Lower lobe of right lung (tissue), 2 donors: Measurements from ENCODE around the gene PIK3R1. TPM values are rescaled to one million over a fixed set of nuclear protein-coding genes. Genes with fewer than 3 reads are reported as not detected.

ENCODE experiments used
- ATAC-seq, 2 donors: fragments of 200-7000 bp; cut with Tn5 transposase; one replicate each; pipeline ENCODE4 v1.9.1; 2020 to 2022; ENCODE audit warnings: mild to moderate bottlenecking in 2 of 2, moderate library complexity in 2 of 2
- DNase-seq: peaks from one replicate; pipeline ENCODE4 v3.0.0-alpha.2; 2020
- H3K27ac ChIP-seq: fragments of 200-600 bp; one replicate; pipeline ENCODE4 v1.8.0; 2022
- H3K27me3 ChIP-seq: fragments of 200-600 bp; one replicate; pipeline ENCODE4 v1.8.0; 2022; ENCODE audit warnings: low read depth
- H3K36me3 ChIP-seq: fragments of 200-600 bp; one replicate; pipeline ENCODE4 v1.8.0; 2022; ENCODE audit warnings: mild to moderate bottlenecking
- H3K4me1 ChIP-seq: fragments of 200-600 bp; one replicate; pipeline ENCODE4 v1.8.0; 2022
- H3K4me3 ChIP-seq: fragments of 200-600 bp; one replicate; pipeline ENCODE4 v1.8.0; 2022; ENCODE audit warnings: mild to moderate bottlenecking
- H3K9me3 ChIP-seq: fragments of 200-600 bp; one replicate; pipeline ENCODE4 v1.8.0; 2022
- CTCF ChIP-seq: fragments of 200-600 bp; IDR thresholded peaks from one replicate; pipeline ENCODE4 v1.8.0; 2022; ENCODE audit warnings: antibody characterized with exemption, mild to moderate bottlenecking
- intact Hi-C: fragments of 100-400 bp; cut with DNase I; formaldehyde crosslinking; loops from one replicate; pipeline ENCODE4 v1.11.0; 2022
- total RNA-seq: library from RNA; stranded (reverse); fragmentation: NEBNext Ultra II Directional; extraction: Animal tissue kit (Norgen Biotek cat#: 25700); gene quantifications from one replicate; pipeline ENCODE4 v1.2.1, GENCODE V29; 2021
- donor health status: DM: no; HTN: yes; CAD: no; lungs with severe emphysema.

The PIK3R1 gene
- total RNA-seq, 1 donor from 2014 or later: 122 TPM

DNA sequence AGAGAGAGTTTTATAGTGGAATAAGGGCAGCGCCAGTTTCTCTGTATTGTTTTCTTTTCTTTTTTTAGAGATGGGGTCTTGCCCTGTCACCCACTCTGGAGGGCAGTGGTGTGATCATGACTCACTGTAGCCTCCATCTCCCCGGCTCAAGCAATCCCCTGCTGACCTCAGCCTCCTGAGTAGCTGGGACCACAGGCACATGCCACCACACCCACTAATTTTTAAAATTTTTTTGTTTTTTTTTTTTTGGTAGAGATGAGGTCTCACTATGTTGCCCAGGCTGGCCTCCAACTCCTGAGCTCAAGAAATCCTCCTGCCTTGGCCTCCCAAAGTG lies 119.0 kb downstream of the PIK3R1 start:
- Histone ChIP-seq H3K4me3 (no peak overlapping the region), H3K27me3 (no peaks in the 10 kb centered on the region), H3K27ac (no peak overlapping the region), H3K4me1 (peaks cover 17% of the 10 kb centered on the region), H3K36me3 (no peaks in the 10 kb centered on the region), H3K9me3 (no peaks in the 10 kb centered on the region)
- intact Hi-C loops: no loop called here
- no peak for ATAC-seq
- DNase-seq: no peak
- no peak for TF ChIP-seq CTCF

- no peak overlapping the region for H3K4me3 ChIP-seq
- peaks cover 14% of the 10 kb centered on the region for H3K4me1 ChIP-seq
- intact Hi-C loops: no loop called here
- H3K36me3 ChIP-seq: no peaks in the 10 kb centered on the region
- H3K27ac ChIP-seq: no peak overlapping the region
- no peaks in the 10 kb centered on the region for H3K27me3 ChIP-seq
- ATAC-seq (no peak), DNase-seq (no peak)
- H3K9me3 ChIP-seq: no peaks in the 10 kb centered on the region
- TF ChIP-seq CTCF: no peak
These were observed 119.5 kb downstream of the PIK3R1 start for GRCh38 chr5:68335075-68335474.

GRCh38 chr5:68336200-68336599 lies 120.6 kb downstream of the PIK3R1 start:
- Histone ChIP-seq H3K9me3 (no peaks in the 10 kb centered on the region), H3K27ac (no peak overlapping the region), H3K4me1 (peaks cover 5% of the 10 kb centered on the region), H3K4me3 (no peak overlapping the region), H3K27me3 (no peaks in the 10 kb centered on the region), H3K36me3 (no peaks in the 10 kb centered on the region)
- intact Hi-C loops: no loop called here
- no peak for ATAC-seq
- TF ChIP-seq CTCF: no peak
- no peak for DNase-seq

GRCh38 chr5:68337235-68337634 lies 121.7 kb downstream of the PIK3R1 start:
- Histone ChIP-seq H3K27ac (no peak overlapping the region), H3K4me3 (no peak overlapping the region), H3K36me3 (no peaks in the 10 kb centered on the region), H3K9me3 (no peaks in the 10 kb centered on the region), H3K4me1 (peaks cover 3% of the 10 kb centered on the region), H3K27me3 (no peaks in the 10 kb centered on the region)
- DNase-seq (no peak), ATAC-seq (no peak)
- intact Hi-C loops: no loop called here
- no peak for TF ChIP-seq CTCF

DNA sequence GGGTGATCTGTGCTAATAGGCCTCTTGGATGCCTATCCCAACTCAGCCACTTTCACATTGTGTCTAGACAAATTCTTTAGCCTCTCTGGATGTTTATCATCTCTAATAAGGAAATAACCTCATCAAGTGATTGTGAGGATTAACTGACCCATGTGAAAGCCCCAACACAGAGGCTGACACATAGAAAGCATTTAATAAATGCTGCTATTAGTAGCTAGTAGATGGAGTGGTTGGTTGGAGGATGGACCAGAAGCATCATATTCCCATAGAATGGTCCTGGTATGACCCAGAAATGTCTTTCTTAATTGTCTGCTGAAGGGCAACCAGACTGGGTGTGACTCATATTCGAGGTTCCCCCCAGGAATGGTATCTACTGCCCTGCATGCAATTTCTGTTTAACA lies 124.4 kb downstream of the PIK3R1 start:
- H3K27ac ChIP-seq: no peak overlapping the region
- intact Hi-C loops: no loop called here
- no peak for DNase-seq
- no peaks in the 10 kb centered on the region for H3K36me3 ChIP-seq
- ATAC-seq: no peak
- no peaks in the 10 kb centered on the region for H3K27me3 ChIP-seq
- H3K9me3 ChIP-seq: no peaks in the 10 kb centered on the region
- peaks cover 13% of the 10 kb centered on the region for H3K4me1 ChIP-seq
- H3K4me3 ChIP-seq: no peak overlapping the region
- no peak for TF ChIP-seq CTCF

DNA sequence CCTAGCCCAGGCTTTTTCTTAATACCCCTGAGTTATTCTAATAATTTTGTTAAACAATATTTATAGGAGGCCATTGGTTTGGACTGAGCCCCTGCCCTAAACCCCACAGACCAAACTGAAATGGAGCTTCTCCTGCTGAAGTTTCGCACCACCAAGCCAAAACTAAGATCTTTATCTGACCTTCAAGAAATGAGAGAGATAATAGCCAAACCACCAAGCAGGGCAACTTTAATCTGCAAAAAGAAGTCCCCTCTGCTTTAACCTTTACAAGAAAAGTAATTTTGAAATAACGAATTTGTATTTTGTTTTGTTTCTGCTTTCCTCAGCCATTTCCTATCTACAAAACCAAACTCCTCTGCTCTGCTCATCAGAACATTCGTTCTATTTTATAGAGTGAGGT lies 125.5 kb downstream of the PIK3R1 start:
- H3K27ac ChIP-seq: no peak overlapping the region
- DNase-seq: no peak
- no peaks in the 10 kb centered on the region for H3K36me3 ChIP-seq
- no peaks in the 10 kb centered on the region for H3K27me3 ChIP-seq
- H3K4me3 ChIP-seq: no peak overlapping the region
- intact Hi-C loops: no loop called here
- no peaks in the 10 kb centered on the region for H3K9me3 ChIP-seq
- no peak for ATAC-seq
- no peak for TF ChIP-seq CTCF
- peaks cover 15% of the 10 kb centered on the region for H3K4me1 ChIP-seq
